Thyroid gland (tissue), 4 donors: ENCODE data around the gene ERCC6L. TPM values are rescaled to one million over a fixed set of nuclear protein-coding genes. Genes with fewer than 3 reads are reported as not detected.

Source experiments
- DNase-seq, 2 donors: peaks; one replicate each; pipeline ENCODE4 v3.0.0-alpha.2; 2019
- H3K27ac ChIP-seq, 3 donors: fragments of 200-600 bp; sonication (generic); 1 replicate in 2 of 3; 2 replicates in 1 of 3; pipeline ENCODE4 v1.5.1; 2016 to 2019; ENCODE audit warnings: mild to moderate bottlenecking in 1 of 3, moderate library complexity in 1 of 3
- H3K27me3 ChIP-seq: fragments of 200-600 bp; sonication (generic); one replicate; pipeline ENCODE4 v1.5.1; 2019
- H3K36me3 ChIP-seq, 2 donors: fragments of 200-600 bp; sonication (generic); one replicate each; pipeline ENCODE4 v1.5.1; 2016 to 2019
- H3K4me1 ChIP-seq, 2 donors: fragments of 200-600 bp; sonication (generic); one replicate each; pipeline ENCODE4 v1.5.1; 2017 to 2019
- H3K4me3 ChIP-seq, 3 donors: fragments of 200-600 bp; sonication (generic); replicated peaks in 1 of 3; 1 replicate in 2 of 3; 2 replicates in 1 of 3; pipeline ENCODE4 v1.5.1; 2016; ENCODE audit warnings: mild to moderate bottlenecking in 1 of 3
- H3K9me3 ChIP-seq: fragments of 200-600 bp; sonication (generic); one replicate; pipeline ENCODE4 v1.5.1; 2017
- POLR2A ChIP-seq, 2 donors: fragments of 450-650 bp; IDR thresholded peaks; one replicate each; pipeline ENCODE4 v1.6.1; 2017; ENCODE audit warnings: antibody characterized with exemption in 2 of 2, mild to moderate bottlenecking in 2 of 2, moderate library complexity in 1 of 2
- WGBS, 2 donors: methylation state at CpG; one replicate each; pipeline ENCODE4 v1.1.5; 2017; 5-methylcytosine and 5-hydroxymethylcytosine counted together
- intact Hi-C: fragments of 100-400 bp; cut with DNase I; formaldehyde crosslinking; loops from one replicate; pipeline ENCODE4 v1.15.1; 2023
- total RNA-seq, 4 donors: library from RNA; depleted of rRNA; stranded (reverse); fragments of >200 nt; gene quantifications; one replicate each; pipeline ENCODE4 v1.2.3, GENCODE V29; 2016
- TF ChIP-seq, protein P1 (sequence below), 6 experiments: fragments of 200-600 bp in 3 of 6; fragments of 450-650 bp in 3 of 6; sonication (generic) in 3 of 6; IDR thresholded peaks; one replicate each; pipeline ENCODE4 v1.5.1; 2016 to 2019; ENCODE audit warnings: antibody characterized with exemption in 6 of 6, mild to moderate bottlenecking in 2 of 6, inconsistent platforms in 1 of 6, moderate library complexity in 1 of 6

Gene ERCC6L
- total RNA-seq, 4 donors from 2014 or later = 0.13 TPM; not detected in 3

GRCh38 chrX:72207366-72207765, 31.5 kb downstream of the ERCC6L start:
- WGBS, 2 donors = 96 to 99% methylated on average over 4 of the region's 4 CpGs
- intact Hi-C loops = no loop called here
- DNase-seq = no peak
- no peaks in the 10 kb centered on the region for H3K36me3 ChIP-seq
- no peak overlapping the region for H3K27ac ChIP-seq
- TF ChIP-seq POLR2A (IDR thresholded peaks at IDR 0.05) = no peak
- no peaks in the 10 kb centered on the region for H3K4me1 ChIP-seq
- H3K4me3 ChIP-seq = no peak overlapping the region
- no peaks in the 10 kb centered on the region for H3K9me3 ChIP-seq
- H3K27me3 ChIP-seq = no peaks in the 10 kb centered on the region

- Histone ChIP-seq H3K36me3 (no peaks in the 10 kb centered on the region), H3K4me3 (no peak overlapping the region), H3K27ac (no peak overlapping the region), H3K27me3 (no peaks in the 10 kb centered on the region), H3K9me3 (no peaks in the 10 kb centered on the region), H3K4me1 (no peaks in the 10 kb centered on the region)
- no peak for DNase-seq
- TF ChIP-seq, protein P1, sequence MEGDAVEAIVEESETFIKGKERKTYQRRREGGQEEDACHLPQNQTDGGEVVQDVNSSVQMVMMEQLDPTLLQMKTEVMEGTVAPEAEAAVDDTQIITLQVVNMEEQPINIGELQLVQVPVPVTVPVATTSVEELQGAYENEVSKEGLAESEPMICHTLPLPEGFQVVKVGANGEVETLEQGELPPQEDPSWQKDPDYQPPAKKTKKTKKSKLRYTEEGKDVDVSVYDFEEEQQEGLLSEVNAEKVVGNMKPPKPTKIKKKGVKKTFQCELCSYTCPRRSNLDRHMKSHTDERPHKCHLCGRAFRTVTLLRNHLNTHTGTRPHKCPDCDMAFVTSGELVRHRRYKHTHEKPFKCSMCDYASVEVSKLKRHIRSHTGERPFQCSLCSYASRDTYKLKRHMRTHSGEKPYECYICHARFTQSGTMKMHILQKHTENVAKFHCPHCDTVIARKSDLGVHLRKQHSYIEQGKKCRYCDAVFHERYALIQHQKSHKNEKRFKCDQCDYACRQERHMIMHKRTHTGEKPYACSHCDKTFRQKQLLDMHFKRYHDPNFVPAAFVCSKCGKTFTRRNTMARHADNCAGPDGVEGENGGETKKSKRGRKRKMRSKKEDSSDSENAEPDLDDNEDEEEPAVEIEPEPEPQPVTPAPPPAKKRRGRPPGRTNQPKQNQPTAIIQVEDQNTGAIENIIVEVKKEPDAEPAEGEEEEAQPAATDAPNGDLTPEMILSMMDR (IDR thresholded peaks at IDR 0.05) = no peak
- TF ChIP-seq POLR2A (IDR thresholded peaks at IDR 0.05) = no peak
- 86 to 93% methylated on average over 2 of the region's 2 CpGs for WGBS, 2 donors
- intact Hi-C loops = no loop called here
Measured at GRCh38 chrX:72205706-72206105, 33.1 kb downstream of the ERCC6L start.

DNA sequence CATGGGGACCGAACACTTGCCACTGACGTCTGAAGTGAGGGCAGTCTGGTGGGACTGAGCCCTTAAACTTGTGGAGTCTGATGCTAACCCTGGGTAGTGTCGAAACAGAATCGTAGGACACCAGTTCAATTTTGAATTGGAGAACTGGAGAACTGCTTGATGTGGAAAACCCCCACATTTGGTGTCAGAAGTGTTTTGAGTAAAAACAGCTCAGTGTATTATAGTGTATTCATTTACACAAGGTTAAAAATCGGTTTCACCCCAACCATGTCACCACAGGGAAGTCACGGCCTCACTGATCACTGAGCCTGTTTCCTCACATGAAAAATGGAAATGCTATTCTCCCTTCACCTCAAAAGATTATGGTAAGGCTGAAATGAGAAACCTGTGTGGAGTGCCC, 35.4 kb downstream of the ERCC6L start:
- intact Hi-C loops = no loop called here
- Histone ChIP-seq H3K4me3 (no peak overlapping the region), H3K4me1 (no peaks in the 10 kb centered on the region), H3K36me3 (peaks cover 0 to 3% of the 10 kb centered on the region in 2 donors), H3K27ac (no peak overlapping the region), H3K9me3 (no peaks in the 10 kb centered on the region), H3K27me3 (no peaks in the 10 kb centered on the region)
- 68 to 91% methylated on average over 4 to 6 of the region's 6 CpGs for WGBS, 2 donors
- TF ChIP-seq POLR2A (IDR thresholded peaks at IDR 0.05) = no peak
- TF ChIP-seq, protein P1 (IDR thresholded peaks at IDR 0.05) = no peak
- DNase-seq = no peak

DNA sequence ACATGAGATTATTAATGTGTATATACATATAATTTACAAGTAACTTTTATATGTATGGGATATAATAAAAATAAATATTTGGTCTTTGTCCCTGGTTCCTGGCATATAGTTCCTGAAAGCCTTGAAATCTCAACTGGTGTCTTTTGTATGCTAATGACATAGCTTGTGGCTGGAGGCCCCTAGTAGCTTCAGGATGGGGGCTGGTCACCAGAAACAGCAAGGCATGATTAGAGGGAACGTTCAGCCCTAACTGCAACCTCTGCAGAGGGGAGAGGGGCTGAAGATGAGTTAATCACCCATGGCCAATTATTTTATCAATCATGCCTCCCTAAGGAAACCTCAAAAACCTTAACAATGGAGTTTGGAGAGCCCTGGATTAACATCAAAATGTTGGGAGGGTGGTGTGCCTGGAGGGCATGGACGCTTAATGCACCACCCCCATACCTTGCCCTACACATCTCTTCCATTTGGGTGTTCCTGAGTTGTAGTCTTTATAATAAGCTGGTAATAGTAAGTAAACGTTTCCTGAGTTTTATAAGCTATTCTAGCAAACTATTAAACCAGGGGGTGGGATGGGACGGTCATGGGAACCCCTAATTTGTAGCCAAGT, 35.9 kb downstream of the ERCC6L start:
- Histone ChIP-seq H3K36me3 (peaks cover 0 to 8% of the 10 kb centered on the region in 2 donors), H3K4me3 (no peak overlapping the region), H3K27ac (no peak overlapping the region), H3K4me1 (no peaks in the 10 kb centered on the region), H3K9me3 (no peaks in the 10 kb centered on the region), H3K27me3 (no peaks in the 10 kb centered on the region)
- 87 to 98% methylated on average over 4 of the region's 4 CpGs for WGBS, 2 donors
- TF ChIP-seq POLR2A (IDR thresholded peaks at IDR 0.05) = no peak
- intact Hi-C loops = no loop called here
- no peak for DNase-seq

- Histone ChIP-seq H3K36me3 (peaks cover 0 to 8% of the 10 kb centered on the region in 2 donors), H3K27me3 (no peaks in the 10 kb centered on the region), H3K4me3 (no peak overlapping the region), H3K9me3 (no peaks in the 10 kb centered on the region), H3K27ac (no peak overlapping the region), H3K4me1 (no peaks in the 10 kb centered on the region)
- DNase-seq = no peak
- intact Hi-C loops = no loop called here
- TF ChIP-seq POLR2A (IDR thresholded peaks at IDR 0.05) = no peak
- TF ChIP-seq, protein P1 (IDR thresholded peaks at IDR 0.05) = no peak
- 83 to 86% methylated on average over 7 of the region's 7 CpGs for WGBS, 2 donors
Measured at GRCh38 chrX:72201836-72202536, 36.8 kb downstream of the ERCC6L start.

GRCh38 chrX:72182924-72183323, 55.9 kb downstream of the ERCC6L start:
- WGBS, 2 donors = 93 to 95% methylated on average over 2 of the region's 2 CpGs
- TF ChIP-seq POLR2A (IDR thresholded peaks at IDR 0.05) = no peak
- TF ChIP-seq, protein P1 (IDR thresholded peaks at IDR 0.05) = no peak
- no peak overlapping the region for H3K27ac ChIP-seq
- no peaks in the 10 kb centered on the region for H3K27me3 ChIP-seq
- no peak overlapping the region for H3K4me3 ChIP-seq
- intact Hi-C loops = no loop called here
- no peaks in the 10 kb centered on the region for H3K36me3 ChIP-seq
- DNase-seq = no peak
- H3K9me3 ChIP-seq = no peaks in the 10 kb centered on the region
- peaks cover 3 to 7% of the 10 kb centered on the region in 2 donors for H3K4me1 ChIP-seq
